Ishikawa (cell line): ENCODE data around the gene RAB8B.

Experiments
- CEBPB ChIP-seq: IDR thresholded peaks from 2 replicates; pipeline ENCODE4 v1.6.1; 2012
- CREB1 ChIP-seq: IDR thresholded peaks from 2 replicates; pipeline ENCODE4 v1.6.1; 2012; ENCODE audit warnings: low read depth
- EGR1 ChIP-seq: IDR thresholded peaks from 2 replicates; pipeline ENCODE4 v1.6.1; 2012
- EP300 ChIP-seq: IDR thresholded peaks from 2 replicates; pipeline ENCODE4 v1.6.1; 2012; ENCODE audit warnings: borderline replicate concordance
- FOXM1 ChIP-seq: IDR thresholded peaks from 2 replicates; pipeline ENCODE4 v1.6.1; 2012; ENCODE audit warnings: low read depth, borderline replicate concordance
- MAX ChIP-seq: IDR thresholded peaks from 2 replicates; pipeline ENCODE4 v1.6.1; 2012
- NFIC ChIP-seq: IDR thresholded peaks from 2 replicates; pipeline ENCODE4 v1.6.1; 2012
- RAD21 ChIP-seq: IDR thresholded peaks from 2 replicates; pipeline ENCODE4 v1.6.1; 2012; ENCODE audit warnings: low read depth
- REST ChIP-seq: IDR thresholded peaks from 2 replicates; pipeline ENCODE4 v1.6.1; 2012; ENCODE audit warnings: low read depth, mild to moderate bottlenecking
- TAF1 ChIP-seq: IDR thresholded peaks from 2 replicates; pipeline ENCODE4 v1.6.1; 2012; ENCODE audit warnings: low read depth, mild to moderate bottlenecking
- TCF12 ChIP-seq: IDR thresholded peaks from 2 replicates; pipeline ENCODE4 v1.6.1; 2012; ENCODE audit warnings: low read depth
- TEAD4 ChIP-seq: IDR thresholded peaks from 2 replicates; pipeline ENCODE4 v1.6.1; 2012
- USF1 ChIP-seq: IDR thresholded peaks from 2 replicates; pipeline ENCODE4 v1.6.1; 2012
- YY1 ChIP-seq: IDR thresholded peaks from 2 replicates; pipeline ENCODE4 v1.6.1; 2012; ENCODE audit warnings: low read depth
- ZBTB7A ChIP-seq: IDR thresholded peaks from 2 replicates; pipeline ENCODE4 v1.6.1; 2012; ENCODE audit warnings: low read depth

Gene RAB8B

GRCh38 chr15:63211092-63211490, 21.7 kb downstream of the RAB8B start:
- TF ChIP-seq TEAD4 (no peak), EGR1 (no peak), TAF1 (no peak), TCF12 (no peak), NFIC (no peak), CREB1 (no peak), MAX (no peak), ZBTB7A (no peak), RAD21 (no peak), USF1 (no peak)

GRCh38 chr15:63211549-63211948, 22.1 kb downstream of the RAB8B start:
- no peak for TF ChIP-seq CEBPB
- TF ChIP-seq FOXM1 = no peak
- TF ChIP-seq TAF1 = no peak
- TF ChIP-seq NFIC = no peak
- no peak for TF ChIP-seq EP300
- no peak for TF ChIP-seq TEAD4
- TF ChIP-seq REST = no peak
- TF ChIP-seq CREB1 = no peak
- TF ChIP-seq RAD21 = no peak
- TF ChIP-seq ZBTB7A = no peak
- no peak for TF ChIP-seq USF1
- no peak for TF ChIP-seq EGR1
- no peak for TF ChIP-seq YY1
- no peak for TF ChIP-seq TCF12
- TF ChIP-seq MAX = no peak

GRCh38 chr15:63212050-63213004, 22.9 kb downstream of the RAB8B start:
- TF ChIP-seq MAX (no peak), YY1 (no peak), FOXM1 (no peak), EGR1 (no peak), RAD21 (no peak), CREB1 (no peak), REST (no peak), TCF12 (no peak), NFIC (no peak), TEAD4 (no peak), CEBPB (no peak), EP300 (no peak), TAF1 (no peak), USF1 (no peak), ZBTB7A (no peak)

- TF ChIP-seq TCF12 (no peak), NFIC (no peak), CEBPB (no peak), REST (no peak), RAD21 (no peak)
These were observed 28.8 kb downstream of the RAB8B start for GRCh38 chr15:63218100-63218808.
